ENCODE measurements around the gene PET100. TPM values are rescaled to one million over a fixed set of nuclear protein-coding genes. Genes with fewer than 3 reads are reported as not detected.

The PET100 gene
- total RNA-seq, 1 donor from 2014 or later, result 141 TPM

GRCh38 chr19:7596211-7596937 lies 33.2 kb upstream of the PET100 start:
- peaks cover 58% of the 10 kb centered on the region for H3K27me3 Mint-ChIP-seq (ENCODE audit: low read depth)
- H3K4me1 Mint-ChIP-seq, result peaks cover 9% of the 10 kb centered on the region
- no peak for DNase-seq (ENCODE audit: low read depth, low spot score)
- H3K36me3 Mint-ChIP-seq (ENCODE audit: low read depth), result no peaks in the 10 kb centered on the region
- peak overlapping the region; percentile 82 for H3K4me3 Mint-ChIP-seq
- no peak overlapping the region for H3K27ac Mint-ChIP-seq (ENCODE audit: unreplicated experiment)
- no peaks in the 10 kb centered on the region for H3K9me3 Mint-ChIP-seq
- no peak for TF ChIP-seq CTCF (conservative IDR thresholded peaks at IDR 0.05)

GRCh38 chr19:7597689-7598088 lies 31.9 kb upstream of the PET100 start:
- Mint-ChIP-seq H3K9me3 (no peaks in the 10 kb centered on the region), H3K27me3 (ENCODE audit: low read depth) (peaks cover 60% of the 10 kb centered on the region), H3K36me3 (ENCODE audit: low read depth) (no peaks in the 10 kb centered on the region), H3K4me3 (peak overlapping the region; percentile 82), H3K27ac (ENCODE audit: unreplicated experiment) (no peak overlapping the region), H3K4me1 (peaks cover 9% of the 10 kb centered on the region)
- TF ChIP-seq CTCF (conservative IDR thresholded peaks at IDR 0.05), result no peak
- no peak for DNase-seq (ENCODE audit: low read depth, low spot score)

- no peaks in the 10 kb centered on the region for H3K36me3 Mint-ChIP-seq (ENCODE audit: low read depth)
- peaks cover 9% of the 10 kb centered on the region for H3K4me1 Mint-ChIP-seq
- H3K9me3 Mint-ChIP-seq, result no peaks in the 10 kb centered on the region
- TF ChIP-seq CTCF (conservative IDR thresholded peaks at IDR 0.05), result no peak
- peaks cover 56% of the 10 kb centered on the region for H3K27me3 Mint-ChIP-seq (ENCODE audit: low read depth)
- H3K4me3 Mint-ChIP-seq, result peak overlapping the region; percentile 82
- no peak overlapping the region for H3K27ac Mint-ChIP-seq (ENCODE audit: unreplicated experiment)
- no peak for DNase-seq (ENCODE audit: low read depth, low spot score)
Observed at GRCh38 chr19:7598180-7598579, 31.4 kb upstream of the PET100 start.

- H3K9me3 Mint-ChIP-seq, result no peaks in the 10 kb centered on the region
- no peaks in the 10 kb centered on the region for H3K36me3 Mint-ChIP-seq (ENCODE audit: low read depth)
- H3K27me3 Mint-ChIP-seq (ENCODE audit: low read depth), result peaks cover 41% of the 10 kb centered on the region
- no peak overlapping the region for H3K4me3 Mint-ChIP-seq
- peaks cover 4% of the 10 kb centered on the region for H3K4me1 Mint-ChIP-seq
- TF ChIP-seq CTCF (conservative IDR thresholded peaks at IDR 0.05), result no peak
- DNase-seq (ENCODE audit: low read depth, low spot score), result no peak
- H3K27ac Mint-ChIP-seq (ENCODE audit: unreplicated experiment), result no peak overlapping the region
Observed at GRCh38 chr19:7600721-7601120, 28.9 kb upstream of the PET100 start.

GRCh38 chr19:7602240-7602934 lies 27.2 kb upstream of the PET100 start:
- H3K27ac Mint-ChIP-seq (ENCODE audit: unreplicated experiment), result no peak overlapping the region
- no peak overlapping the region for H3K4me3 Mint-ChIP-seq
- no peaks in the 10 kb centered on the region for H3K4me1 Mint-ChIP-seq
- H3K27me3 Mint-ChIP-seq (ENCODE audit: low read depth), result peaks cover 31% of the 10 kb centered on the region
- no peaks in the 10 kb centered on the region for H3K36me3 Mint-ChIP-seq (ENCODE audit: low read depth)
- H3K9me3 Mint-ChIP-seq, result no peaks in the 10 kb centered on the region
- no peak for DNase-seq (ENCODE audit: low read depth, low spot score)
- TF ChIP-seq CTCF (conservative IDR thresholded peaks at IDR 0.05), result no peak

Measured in neural crest cell (in vitro differentiated cells).